DMS 273 (cell line): Measurements from ENCODE around the gene CD200.
"Not testable (repeated sequence)": the region's sequence is repeated elsewhere in the genome, so short reads cannot be mapped to it uniquely, and the experiment has no call there.

ENCODE experiments used
- DNase-seq: peaks from one replicate; lab custom pipeline; 2025; ENCODE audit not compliant: unreplicated experiment; lab: John Stamatoyannopoulos, UW

CD200 gene

GRCh38 chr3:112355307-112355687, 22.3 kb downstream of the CD200 start:
- no peak for DNase-seq

DNA sequence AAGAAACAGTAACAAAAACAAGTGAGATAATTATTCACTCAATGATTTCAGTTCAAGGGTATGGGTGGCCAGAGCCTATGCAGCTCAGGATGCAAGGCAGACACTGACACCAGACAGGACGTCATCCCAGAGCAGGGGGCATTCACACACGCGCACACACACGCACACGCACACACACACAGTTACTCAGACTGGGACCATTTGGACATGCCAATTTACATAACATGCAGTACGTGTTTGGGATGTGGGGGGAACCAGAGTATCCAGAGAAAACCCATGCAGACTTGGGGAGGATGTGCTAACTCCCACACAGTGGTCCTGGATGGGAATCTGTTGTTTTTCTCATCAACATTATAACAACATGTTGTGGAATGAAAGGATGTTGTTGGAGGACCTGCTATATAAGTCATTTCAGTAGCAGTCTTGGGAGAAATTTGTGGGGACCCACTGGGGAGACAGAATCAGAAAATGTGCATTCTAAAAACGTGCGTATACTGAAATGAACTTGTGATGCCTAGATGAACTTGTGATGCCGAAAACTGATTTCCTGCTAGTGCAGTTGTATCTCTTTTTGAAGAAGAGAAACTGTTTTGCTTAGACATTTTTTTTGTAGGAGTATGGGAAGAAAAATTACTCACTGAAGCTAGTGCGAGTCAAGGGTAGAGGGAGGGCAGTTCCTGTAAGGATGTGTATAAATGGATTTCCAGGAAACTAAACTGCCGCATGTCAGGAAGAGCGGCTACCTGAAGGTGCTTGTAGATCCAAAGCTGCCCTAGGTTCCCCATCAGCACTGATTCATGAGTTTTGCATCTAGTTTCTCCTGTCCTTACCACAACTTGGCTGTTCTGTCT, 25.2 kb downstream of the CD200 start:
- no peak for DNase-seq

DNA sequence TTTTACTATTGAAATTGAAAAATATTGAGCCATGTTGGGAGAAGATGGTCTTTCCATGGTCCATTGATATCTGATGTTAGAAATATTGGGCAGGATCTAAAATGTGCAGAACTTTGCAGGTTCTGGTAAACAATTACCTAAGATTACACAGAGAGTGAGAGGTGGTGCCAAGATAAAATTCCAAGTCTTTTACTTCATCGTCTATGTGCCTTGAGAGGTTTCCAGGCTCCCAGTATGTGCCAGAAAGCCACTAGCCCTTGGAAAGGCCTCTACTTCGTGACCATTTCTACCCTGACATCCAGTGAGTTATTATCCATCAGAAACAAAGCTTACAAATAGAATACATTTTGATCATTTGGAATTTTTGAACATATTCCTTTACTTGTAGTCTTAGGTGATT, 27.6 kb downstream of the CD200 start:
- no peak for DNase-seq

GRCh38 chr3:112362221-112362620, 29.3 kb downstream of the CD200 start:
- no peak for DNase-seq

GRCh38 chr3:112364291-112364690, 31.3 kb downstream of the CD200 start:
- DNase-seq: no peak

- no peak for DNase-seq
These were observed 32.1 kb downstream of the CD200 start for GRCh38 chr3:112365035-112365434.

- DNase-seq: no peak
These were observed 32.7 kb downstream of the CD200 start for GRCh38 chr3:112365636-112366035.

DNA sequence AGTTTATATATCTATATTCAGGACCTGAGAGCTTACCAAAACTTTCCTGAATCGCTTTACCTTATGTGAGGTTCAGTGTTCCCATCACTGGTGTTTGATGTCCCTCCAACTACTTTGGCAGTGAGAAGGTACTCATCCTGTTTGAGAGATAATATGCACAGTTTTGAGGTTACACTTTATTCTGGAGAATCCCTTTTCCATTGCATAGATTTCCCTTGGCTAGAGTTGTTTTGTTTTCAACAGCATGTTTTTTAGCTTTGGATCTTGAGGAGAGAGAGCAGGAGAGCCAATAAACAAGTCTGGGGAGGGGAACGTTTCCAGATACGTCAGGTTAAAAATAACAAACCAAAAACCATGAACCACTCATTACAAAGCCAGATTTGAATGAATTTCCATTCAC, 33.6 kb downstream of the CD200 start:
- DNase-seq: no peak

GRCh38 chr3:112371569-112371968, 38.6 kb downstream of the CD200 start:
- DNase-seq: no peak

GRCh38 chr3:112372396-112372795, 39.4 kb downstream of the CD200 start:
- DNase-seq: no peak

GRCh38 chr3:112373476-112373875, 40.5 kb downstream of the CD200 start:
- no peak for DNase-seq

DNA sequence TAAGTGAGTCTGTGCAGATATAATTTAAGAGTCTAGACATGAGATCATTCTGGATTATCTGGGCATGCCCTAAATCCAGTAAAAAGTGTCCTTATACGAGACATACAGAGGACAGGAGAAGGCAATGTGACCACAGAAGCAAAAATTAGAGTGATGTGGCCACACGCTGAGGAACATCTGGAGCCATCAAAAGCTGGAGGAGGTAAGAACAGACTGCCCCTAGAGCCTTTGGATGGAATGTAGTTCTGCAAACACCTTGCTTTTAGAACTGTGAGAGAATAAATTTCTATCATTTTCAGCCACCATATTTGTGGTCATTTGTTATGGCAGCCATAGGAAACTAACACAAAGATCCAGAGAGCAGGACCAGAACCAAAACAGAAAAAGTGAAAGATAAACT, 41.0 kb downstream of the CD200 start:
- no peak for DNase-seq

- DNase-seq: no peak
These were observed 41.4 kb downstream of the CD200 start for GRCh38 chr3:112374333-112374734.

DNA sequence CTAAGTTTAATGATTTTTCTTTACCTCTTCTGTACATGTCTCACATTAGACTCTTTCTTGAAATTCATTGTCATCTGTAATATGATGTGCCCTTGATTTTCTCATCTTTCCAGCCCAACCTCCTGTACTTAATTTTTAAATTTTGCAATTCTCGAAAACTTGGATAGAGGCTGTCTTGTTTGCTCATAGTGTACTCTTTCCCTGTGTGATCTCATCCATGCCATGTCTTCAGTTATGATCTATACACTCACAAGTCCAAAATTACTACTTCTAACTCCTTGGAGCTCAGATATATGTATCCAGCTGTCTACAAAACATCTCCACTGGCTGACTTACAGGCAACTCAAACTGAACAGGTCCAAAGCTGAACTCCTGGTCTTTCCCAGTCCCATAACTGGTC, 42.2 kb downstream of the CD200 start:
- DNase-seq: no peak

GRCh38 chr3:112376241-112376911, 43.4 kb downstream of the CD200 start:
- no peak for DNase-seq

DNA sequence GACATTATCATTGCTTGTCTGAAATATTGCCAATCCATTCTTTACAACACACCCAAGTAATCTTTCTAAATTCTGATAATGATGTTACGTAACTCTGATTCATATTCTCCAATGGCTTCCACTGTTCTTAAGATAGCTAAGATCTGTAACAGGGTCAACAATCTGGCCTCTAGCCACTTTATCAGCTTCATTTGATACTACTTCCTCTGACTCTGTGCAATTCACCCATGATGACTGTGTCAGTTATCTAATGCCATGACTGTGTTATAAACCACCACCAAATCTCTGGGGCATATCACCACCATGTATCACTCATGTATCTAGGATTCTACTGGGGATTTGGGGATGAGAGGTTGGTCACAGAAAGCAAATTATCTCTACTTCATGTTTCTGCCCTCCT, 44.0 kb downstream of the CD200 start:
- no peak for DNase-seq

DNA sequence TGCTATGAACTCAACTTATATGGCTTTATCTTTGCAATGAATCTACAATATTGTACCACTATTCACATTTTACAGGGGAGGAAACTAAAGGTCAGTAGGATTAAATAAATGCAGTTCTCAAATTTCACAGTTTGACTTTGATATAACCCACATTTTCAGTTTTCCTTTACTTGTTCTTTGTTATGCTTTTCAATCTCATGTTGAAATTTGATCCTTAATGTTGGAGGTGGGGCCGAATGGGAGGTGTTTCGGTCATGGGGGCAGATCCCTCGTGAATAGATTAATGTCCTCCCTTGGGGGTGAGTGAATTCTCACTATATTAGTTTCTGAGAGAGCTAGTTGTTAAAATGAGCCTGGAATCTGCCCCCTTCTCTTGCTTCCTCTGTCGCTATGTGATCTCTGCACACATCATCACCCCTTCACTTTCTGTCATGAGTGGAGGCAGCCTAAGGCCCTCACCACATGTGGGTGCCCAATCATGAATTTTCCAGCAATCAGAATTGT, 44.7 kb downstream of the CD200 start:
- no peak for DNase-seq

- DNase-seq: not testable (repeated sequence)
These were observed 45.4 kb downstream of the CD200 start for GRCh38 chr3:112378347-112378746.

DNA sequence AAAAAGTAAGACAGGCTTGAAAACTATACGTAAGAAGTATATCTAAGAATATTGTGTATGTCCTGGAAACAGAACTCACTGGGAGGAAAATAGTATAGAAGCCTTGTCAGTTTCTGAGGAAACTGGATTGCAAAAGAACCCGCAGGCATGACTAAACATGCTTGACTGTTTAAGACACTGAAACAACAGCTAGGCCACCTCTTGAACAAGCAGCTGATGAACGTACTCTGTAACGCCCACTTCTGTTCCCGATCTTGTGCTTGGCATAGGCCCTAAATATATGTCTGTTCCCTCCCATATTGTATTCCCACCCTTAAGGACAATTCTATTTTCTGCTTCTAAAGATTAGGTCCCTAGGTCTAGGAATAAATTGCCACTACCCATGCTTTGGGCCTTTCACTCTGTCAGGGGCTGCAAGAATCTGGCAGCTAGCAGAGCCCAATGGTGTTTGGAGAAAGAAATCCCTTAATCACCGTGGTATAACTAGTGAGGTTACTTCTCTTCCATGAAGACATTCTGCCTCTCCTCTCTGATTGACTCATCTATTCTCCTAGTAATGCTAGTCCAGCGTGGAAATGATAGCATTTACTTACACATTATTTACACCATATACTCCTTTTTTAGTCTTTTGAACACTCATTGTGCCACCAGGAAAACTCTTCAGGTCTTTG, 46.2 kb downstream of the CD200 start:
- DNase-seq: no peak

DNA sequence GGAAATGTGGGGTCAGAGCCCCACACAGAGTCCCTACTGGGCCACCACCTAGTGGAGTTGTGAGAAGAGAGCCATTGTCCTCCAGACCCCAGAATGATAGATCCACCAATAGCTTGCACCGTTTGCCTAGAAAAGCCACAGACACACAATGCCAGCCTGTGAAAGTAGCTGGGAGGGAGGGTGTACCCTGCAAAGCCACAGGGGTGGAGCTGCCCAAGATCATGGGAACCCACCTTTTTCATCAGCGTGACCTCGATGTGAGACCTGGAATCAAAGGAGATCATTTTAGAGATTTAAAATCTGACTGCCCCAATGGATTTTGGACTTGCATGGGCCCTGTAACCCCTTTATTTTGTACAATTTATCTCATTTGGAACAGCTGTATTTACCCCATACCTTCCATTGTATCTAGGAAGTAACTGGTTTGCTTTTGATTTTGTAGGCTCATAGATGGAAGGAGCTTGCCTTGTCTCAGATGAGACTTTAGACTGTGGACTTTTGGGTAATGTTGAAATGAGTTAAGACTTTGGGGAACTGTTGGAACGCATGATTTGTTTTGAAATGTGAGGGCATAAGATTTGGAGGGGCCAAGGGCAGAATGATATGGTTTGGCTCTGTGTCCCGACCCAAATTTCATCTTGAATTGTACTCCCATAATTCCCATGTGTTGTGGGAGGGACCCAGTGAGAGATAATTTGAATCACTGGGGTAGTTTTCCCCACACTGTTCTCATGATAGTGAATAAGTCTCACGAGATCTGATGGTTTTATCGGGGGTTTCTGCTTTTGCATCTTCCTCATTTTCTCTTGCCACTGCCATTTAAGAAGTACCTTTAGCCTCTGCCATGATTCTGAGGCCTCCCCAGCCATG, 49.0 kb downstream of the CD200 start:
- DNase-seq: no peak
